Ascending aorta (tissue), 2 donors: Measurements from ENCODE around the gene AFF2. TPM values are rescaled to one million over a fixed set of nuclear protein-coding genes. Genes with fewer than 3 reads are reported as not detected.

Experiments
- DNase-seq, 2 donors: peaks; one replicate each; pipeline ENCODE4 v3.0.0-alpha.2; 2019; ENCODE audit warnings: low spot score in 2 of 2
- H3K27ac ChIP-seq, 2 donors: fragments of 200-600 bp; sonication (generic); one replicate each; pipeline ENCODE4 v1.5.1; 2016 to 2017; ENCODE audit warnings: mild to moderate bottlenecking in 1 of 2
- H3K27me3 ChIP-seq: fragments of 200-600 bp; sonication (generic); one replicate; pipeline ENCODE4 v1.5.1; 2017
- H3K36me3 ChIP-seq, 2 donors: fragments of 200-600 bp; sonication (generic); one replicate each; pipeline ENCODE4 v1.5.1; 2016
- H3K4me1 ChIP-seq, 2 donors: fragments of 200-600 bp; sonication (generic); one replicate each; pipeline ENCODE4 v1.5.1; 2016 to 2017; ENCODE audit warnings: mild to moderate bottlenecking in 1 of 2
- H3K4me3 ChIP-seq, 2 donors: fragments of 200-600 bp; sonication (generic); one replicate each; pipeline ENCODE4 v1.5.1; 2016 to 2017; ENCODE audit warnings: mild to moderate bottlenecking in 1 of 2
- H3K9me3 ChIP-seq, 2 donors: fragments of 200-600 bp; sonication (generic); one replicate each; pipeline ENCODE4 v1.5.1; 2016
- intact Hi-C: fragments of 100-400 bp; cut with DNase I; formaldehyde crosslinking; loops from one replicate; pipeline ENCODE4 v1.15.1; 2023
- total RNA-seq: library from RNA; depleted of rRNA; stranded (reverse); fragments of >200 nt; gene quantifications from one replicate; pipeline ENCODE4 v1.1.0, GENCODE V29; 2016
- TF ChIP-seq, protein P1 (sequence below), 3 experiments: fragments of 200-600 bp in 2 of 3; fragments of 450-650 bp in 1 of 3; sonication (generic) in 2 of 3; IDR thresholded peaks; one replicate each; pipeline ENCODE4 v1.5.1; 2016 to 2019; ENCODE audit warnings: antibody characterized with exemption in 3 of 3, mild to moderate bottlenecking in 1 of 3, moderate library complexity in 1 of 3

Gene AFF2
- total RNA-seq, 1 donor from 2014 or later, result 2.3 TPM

DNA sequence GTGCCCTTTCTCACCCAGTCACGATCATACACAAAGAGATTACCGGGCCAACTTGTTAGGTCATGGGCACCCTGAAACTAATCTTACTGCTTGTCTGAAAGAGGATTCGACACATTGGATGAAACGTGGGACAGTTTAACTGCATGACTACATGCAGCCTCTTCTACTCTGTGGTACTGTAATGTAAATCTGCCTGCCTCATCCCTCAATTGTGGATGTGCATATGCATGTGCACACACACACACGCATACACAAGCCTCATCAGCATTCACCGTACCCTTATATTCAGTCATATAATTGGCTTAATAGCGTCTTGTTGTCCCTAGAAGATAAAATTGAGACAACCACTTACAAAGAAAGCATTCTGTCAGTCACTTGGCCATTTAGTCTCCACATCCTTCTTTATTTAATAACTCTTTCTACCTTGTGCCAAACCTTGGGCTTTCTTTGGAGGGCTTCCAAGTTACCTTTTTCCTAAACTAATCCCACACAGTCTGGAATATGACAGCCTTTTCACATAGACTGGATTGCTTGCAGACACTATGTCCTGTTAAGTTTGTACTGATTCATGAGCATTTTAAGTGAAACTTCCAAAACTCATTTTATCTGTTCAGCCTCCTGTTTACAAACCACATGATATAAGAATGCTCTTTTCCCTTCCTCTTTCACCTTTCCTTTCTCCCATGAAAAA is 132.9 kb downstream of the AFF2 start:
- no peak overlapping the region for H3K27ac ChIP-seq

DNA sequence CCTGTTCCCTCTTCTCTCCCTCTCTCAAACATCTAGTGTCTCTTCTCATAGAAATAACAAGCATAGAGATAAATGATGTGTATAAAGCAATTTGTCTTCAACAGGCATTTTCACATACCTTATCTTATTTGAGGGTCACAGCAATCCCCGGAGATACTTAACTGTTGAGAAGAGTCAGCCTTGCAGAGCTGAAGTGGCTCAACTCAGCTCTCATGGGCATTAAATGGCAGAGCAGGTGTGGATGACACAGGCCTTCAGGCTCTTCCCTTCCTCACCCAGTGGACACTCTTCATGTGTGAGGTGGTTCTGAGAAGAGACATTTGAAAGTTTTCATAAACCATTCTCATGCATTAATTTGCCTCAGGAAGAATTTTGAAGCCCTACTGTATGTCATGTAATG is 134.2 kb downstream of the AFF2 start:
- H3K27me3 ChIP-seq, result no peaks in the 10 kb centered on the region
- H3K36me3 ChIP-seq, result no peaks in the 10 kb centered on the region
- H3K4me1 ChIP-seq, result no peaks in the 10 kb centered on the region
- H3K4me3 ChIP-seq, result no peak overlapping the region
- intact Hi-C loops, result loop anchor here (10.0 kb wide), 1 partner anchor 60 kb away; no protein-coding TSS in a partner anchor
- no peak for DNase-seq
- TF ChIP-seq, protein P1, sequence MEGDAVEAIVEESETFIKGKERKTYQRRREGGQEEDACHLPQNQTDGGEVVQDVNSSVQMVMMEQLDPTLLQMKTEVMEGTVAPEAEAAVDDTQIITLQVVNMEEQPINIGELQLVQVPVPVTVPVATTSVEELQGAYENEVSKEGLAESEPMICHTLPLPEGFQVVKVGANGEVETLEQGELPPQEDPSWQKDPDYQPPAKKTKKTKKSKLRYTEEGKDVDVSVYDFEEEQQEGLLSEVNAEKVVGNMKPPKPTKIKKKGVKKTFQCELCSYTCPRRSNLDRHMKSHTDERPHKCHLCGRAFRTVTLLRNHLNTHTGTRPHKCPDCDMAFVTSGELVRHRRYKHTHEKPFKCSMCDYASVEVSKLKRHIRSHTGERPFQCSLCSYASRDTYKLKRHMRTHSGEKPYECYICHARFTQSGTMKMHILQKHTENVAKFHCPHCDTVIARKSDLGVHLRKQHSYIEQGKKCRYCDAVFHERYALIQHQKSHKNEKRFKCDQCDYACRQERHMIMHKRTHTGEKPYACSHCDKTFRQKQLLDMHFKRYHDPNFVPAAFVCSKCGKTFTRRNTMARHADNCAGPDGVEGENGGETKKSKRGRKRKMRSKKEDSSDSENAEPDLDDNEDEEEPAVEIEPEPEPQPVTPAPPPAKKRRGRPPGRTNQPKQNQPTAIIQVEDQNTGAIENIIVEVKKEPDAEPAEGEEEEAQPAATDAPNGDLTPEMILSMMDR (IDR thresholded peaks at IDR 0.05), result no peak
- H3K27ac ChIP-seq, result no peak overlapping the region
- no peaks in the 10 kb centered on the region for H3K9me3 ChIP-seq

More for the DNA sequence above, 132.9 kb downstream of the AFF2 start:
- H3K4me1 ChIP-seq, result no peaks in the 10 kb centered on the region
- H3K36me3 ChIP-seq, result no peaks in the 10 kb centered on the region
- no peak for DNase-seq
- intact Hi-C loops, result loop anchor here (10.0 kb wide), 1 partner anchor 61 kb away; no protein-coding TSS in a partner anchor
- no peaks in the 10 kb centered on the region for H3K9me3 ChIP-seq
- TF ChIP-seq, protein P1 (IDR thresholded peaks at IDR 0.05), result no peak
- H3K4me3 ChIP-seq, result no peak overlapping the region
- H3K27me3 ChIP-seq, result no peaks in the 10 kb centered on the region

DNA sequence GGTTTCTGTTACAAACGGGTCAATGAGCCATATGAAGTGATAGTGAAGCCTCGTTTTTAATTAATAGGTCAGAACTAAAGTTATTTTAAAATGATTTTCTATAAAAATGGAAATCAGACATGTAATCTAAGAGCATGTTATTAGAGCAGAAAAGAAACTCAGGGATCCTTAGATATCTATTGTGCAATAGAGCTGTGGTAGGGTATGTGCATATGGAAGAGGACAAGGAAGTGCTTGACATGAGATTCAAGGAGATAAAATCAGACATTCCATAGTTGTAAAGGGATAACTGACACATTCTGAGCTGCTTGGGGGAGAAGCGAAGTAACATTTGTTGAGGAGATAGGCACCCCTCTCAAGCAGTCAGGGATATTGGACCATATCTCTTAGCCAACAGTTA is 143.0 kb downstream of the AFF2 start:
- H3K4me3 ChIP-seq, result no peak overlapping the region
- intact Hi-C loops, result no loop called here
- no peak for DNase-seq
- H3K27ac ChIP-seq, result no peak overlapping the region
- TF ChIP-seq, protein P1 (IDR thresholded peaks at IDR 0.05), result no peak
- H3K9me3 ChIP-seq, result no peaks in the 10 kb centered on the region
- no peaks in the 10 kb centered on the region for H3K36me3 ChIP-seq
- no peaks in the 10 kb centered on the region for H3K27me3 ChIP-seq
- H3K4me1 ChIP-seq, result no peaks in the 10 kb centered on the region

DNA sequence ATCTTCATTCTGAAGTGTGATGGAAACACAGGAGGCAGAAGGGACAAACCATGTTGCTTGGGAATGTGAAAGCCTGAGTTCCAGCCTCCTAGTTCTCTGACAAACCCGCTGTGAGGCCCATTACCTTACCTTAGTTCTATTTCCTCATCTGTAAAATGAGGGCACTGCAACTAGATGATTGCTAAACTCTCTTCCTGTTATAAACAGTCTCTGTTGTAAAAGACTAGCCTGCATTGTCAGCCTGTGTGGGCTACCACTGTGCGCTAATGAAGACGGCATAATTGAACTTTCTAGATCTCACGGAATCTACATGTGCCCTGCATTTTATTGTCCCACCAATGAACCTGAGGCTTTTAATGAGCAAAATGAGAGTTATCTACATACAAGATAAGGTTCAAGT is 147.2 kb downstream of the AFF2 start:
- intact Hi-C loops, result no loop called here
- H3K9me3 ChIP-seq, result no peaks in the 10 kb centered on the region
- H3K4me1 ChIP-seq, result no peaks in the 10 kb centered on the region
- DNase-seq, result no peak
- no peaks in the 10 kb centered on the region for H3K27me3 ChIP-seq
- H3K4me3 ChIP-seq, result no peak overlapping the region
- TF ChIP-seq, protein P1 (IDR thresholded peaks at IDR 0.05), result no peak
- H3K36me3 ChIP-seq, result no peaks in the 10 kb centered on the region
- no peak overlapping the region for H3K27ac ChIP-seq

DNA sequence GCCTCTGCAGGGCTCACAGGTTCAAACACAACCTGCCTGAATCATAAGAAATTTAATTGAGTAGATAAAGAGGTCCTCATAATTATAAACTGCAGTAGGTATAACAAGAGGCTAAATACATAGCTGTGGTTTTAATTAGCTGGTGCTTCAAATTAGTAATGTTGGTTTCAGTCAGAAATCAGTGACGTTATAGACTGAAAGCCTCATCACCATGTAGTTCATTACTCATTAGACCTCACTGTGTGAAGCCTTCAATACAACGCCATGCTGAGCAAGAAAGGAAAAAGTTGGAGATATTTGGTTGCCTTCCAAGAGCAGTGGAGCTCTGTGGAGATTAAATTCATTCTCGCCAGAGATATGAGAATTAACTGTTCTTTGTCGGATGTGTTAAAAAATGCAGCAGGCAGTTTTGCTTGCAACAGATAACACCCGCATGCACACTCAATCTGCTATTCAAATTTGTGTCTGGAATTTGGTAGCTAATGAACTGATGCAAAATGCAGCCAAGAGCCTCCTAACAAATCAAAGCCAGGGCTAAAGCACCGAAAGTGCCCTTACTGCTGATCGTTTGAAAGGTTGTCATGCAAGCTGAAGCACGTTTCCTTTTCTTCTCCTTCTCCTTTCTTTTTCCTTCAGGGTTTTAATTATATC is 148.9 kb downstream of the AFF2 start:
- no peaks in the 10 kb centered on the region for H3K9me3 ChIP-seq
- no peaks in the 10 kb centered on the region for H3K27me3 ChIP-seq
- H3K4me3 ChIP-seq, result no peak overlapping the region
- H3K36me3 ChIP-seq, result no peaks in the 10 kb centered on the region
- intact Hi-C loops, result no loop called here
- TF ChIP-seq, protein P1 (IDR thresholded peaks at IDR 0.05), result no peak
- no peak for DNase-seq
- H3K4me1 ChIP-seq, result no peaks in the 10 kb centered on the region
- no peak overlapping the region for H3K27ac ChIP-seq
